Right cardiac atrium (tissue), 5 donors: ENCODE data around the gene CTTNBP2. TPM values are rescaled to one million over a fixed set of nuclear protein-coding genes. Genes with fewer than 3 reads are reported as not detected.

ENCODE experiments used
- ATAC-seq, 2 donors: fragments of 200-7000 bp; cut with Tn5 transposase; one replicate each; pipeline versions ENCODE4 v1.8.0 to v1.9.1; 2020; ENCODE audit warnings: moderate library complexity in 2 of 2, mild to moderate bottlenecking in 1 of 2
- DNase-seq, 3 donors: peaks; one replicate each; pipeline ENCODE4 v3.0.0-alpha.2; 2020
- H3K27ac ChIP-seq: one replicate; pipeline ENCODE4 v1.5.1; 2013; ENCODE audit warnings: mild to moderate bottlenecking, low read length, control low read depth, moderate library complexity
- H3K27me3 ChIP-seq: one replicate; pipeline ENCODE4 v1.6.1; 2013; ENCODE audit not compliant: control insufficient read depth, insufficient read depth
- H3K4me1 ChIP-seq: one replicate; pipeline ENCODE4 v1.6.1; 2013; ENCODE audit warnings: low read length; ENCODE audit not compliant: control insufficient read depth, insufficient read depth
- H3K4me3 ChIP-seq: one replicate; pipeline ENCODE4 v1.5.1; 2013; ENCODE audit warnings: low read length, control low read depth
- H3K9me3 ChIP-seq: one replicate; pipeline ENCODE4 v1.6.1; 2013; ENCODE audit warnings: low read length; ENCODE audit not compliant: control insufficient read depth
- WGBS: extraction: QIAGEN DNeasy Blood & Tissue Kit; methylation state at CpG from one replicate; pipeline ENCODE4 v1.1.7; 2013; 5-methylcytosine and 5-hydroxymethylcytosine counted together
- intact Hi-C, 4 donors: fragments of 100-400 bp; cut with DNase I; formaldehyde crosslinking; loops; one replicate each; pipeline versions ENCODE4 v1.11.0 to v1.14.0; 2022 to 2023
- polyA plus RNA-seq: library from polyadenylated mRNA; stranded (reverse); fragments of 200-250 nt; gene quantifications from one replicate; pipeline ENCODE4 v1.2.3, GENCODE V29; 2013
- total RNA-seq, 4 donors: library from RNA; stranded (reverse); fragmentation: NEBNext Ultra II Directional; extraction: Animal tissue kit (Norgen Biotek cat#: 25700); gene quantifications; one replicate each; pipeline ENCODE4 v1.2.1, GENCODE V29; 2021
- donor health status: healthy with polysubstance abuse.
- donor health status: DM: no; HTN: yes; CAD: no.
- donor health status: DM: no; HTN: no; CAD: no.
- donor health status: DM: no; HTN: yes; CAD: no; lungs with severe emphysema.
- donor health status: DM: yes; HTN: yes; CAD: no.

The CTTNBP2 gene
- total and polyA plus RNA-seq, 5 donors, result 2.0 to 5.5 (median 4.3) TPM

GRCh38 chr7:117731455-117731854, 141.8 kb downstream of the CTTNBP2 start:
- Histone ChIP-seq H3K9me3 (no peaks in the 10 kb centered on the region), H3K4me3 (no peak overlapping the region), H3K27ac (peak overlapping the region; percentile 13), H3K27me3 (no peaks in the 10 kb centered on the region), H3K4me1 (peaks cover 3% of the 10 kb centered on the region)
- ATAC-seq (peak; percentile 89 to 94), DNase-seq (peak in 2 of 3 donors; percentile 20 to 60)
- WGBS, result 22% methylated on average over 6 of the region's 6 CpGs
- intact Hi-C loops, result no loop called here

- no peak for DNase-seq
- H3K4me1 ChIP-seq, result peaks cover 3% of the 10 kb centered on the region
- 69% methylated on average over 3 of the region's 3 CpGs for WGBS
- ATAC-seq, result no peak
- H3K27me3 ChIP-seq, result no peaks in the 10 kb centered on the region
- no peak overlapping the region for H3K4me3 ChIP-seq
- H3K27ac ChIP-seq, result no peak overlapping the region
- no peaks in the 10 kb centered on the region for H3K9me3 ChIP-seq
- intact Hi-C loops, result no loop called here
Observed at GRCh38 chr7:117730390-117730789, 142.9 kb downstream of the CTTNBP2 start.

DNA sequence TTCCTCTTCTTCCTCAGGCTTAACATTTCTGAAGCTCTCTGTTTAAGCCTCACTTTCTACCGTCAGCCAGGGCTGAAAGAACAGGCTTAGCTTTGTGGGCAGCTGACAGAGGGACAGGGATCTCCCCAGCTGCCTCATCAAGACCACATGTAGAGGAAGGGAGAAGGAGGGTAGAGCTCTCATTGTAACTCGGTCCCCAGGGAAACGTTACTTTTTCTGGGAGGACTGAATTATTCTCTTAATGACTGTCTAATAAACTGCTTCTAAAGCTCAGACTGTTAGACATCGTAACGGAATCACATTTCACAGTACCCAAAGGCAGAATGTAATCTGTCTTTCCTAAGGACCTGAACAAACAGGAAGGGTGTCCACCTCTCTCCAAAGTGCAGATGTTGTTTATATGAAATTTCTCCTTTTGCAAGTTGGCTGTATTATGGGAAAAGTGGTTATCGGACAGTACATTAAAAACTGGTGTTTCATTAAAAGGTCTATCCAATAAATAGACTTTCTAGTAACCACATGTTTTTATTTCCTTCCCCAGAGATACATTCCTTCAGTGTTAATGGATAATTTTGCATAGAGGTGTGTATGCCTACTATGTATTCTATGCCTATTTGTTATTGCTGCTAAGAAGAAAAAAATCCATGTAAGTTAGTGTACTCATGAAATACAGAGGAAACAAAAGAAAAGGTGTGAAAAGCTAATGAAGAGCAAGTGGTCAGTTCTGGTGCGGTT, 144.2 kb downstream of the CTTNBP2 start:
- ATAC-seq (no peak), DNase-seq (no peak)
- Histone ChIP-seq H3K4me1 (peaks cover 3% of the 10 kb centered on the region), H3K27me3 (no peaks in the 10 kb centered on the region), H3K4me3 (no peak overlapping the region), H3K27ac (no peak overlapping the region), H3K9me3 (no peaks in the 10 kb centered on the region)
- 51% methylated on average over 7 of the region's 7 CpGs for WGBS
- intact Hi-C loops, result no loop called here

DNA sequence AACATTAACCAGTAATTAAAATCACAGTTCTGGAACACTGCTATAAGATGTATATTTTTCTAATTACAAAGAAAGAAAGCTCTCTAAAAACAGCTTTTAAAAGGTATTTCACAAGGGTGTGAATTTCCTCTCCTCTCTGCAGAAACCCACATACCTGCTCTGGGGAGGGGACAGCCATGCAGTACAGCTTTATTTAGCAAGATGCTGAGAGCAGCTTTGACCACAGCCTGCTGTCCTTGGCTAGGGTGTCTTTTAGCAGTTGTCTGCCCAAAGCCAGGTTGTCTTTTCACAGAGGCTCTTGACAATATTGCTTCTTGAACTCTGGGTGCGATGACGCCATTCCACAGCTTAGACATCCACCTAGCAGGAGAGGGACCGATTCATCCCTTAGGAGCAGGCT, 148.3 kb downstream of the CTTNBP2 start:
- no peak for ATAC-seq
- 91% methylated on average over 3 of the region's 3 CpGs for WGBS
- intact Hi-C loops, result no loop called here
- no peak overlapping the region for H3K27ac ChIP-seq
- H3K27me3 ChIP-seq, result no peaks in the 10 kb centered on the region
- no peaks in the 10 kb centered on the region for H3K4me1 ChIP-seq
- no peak for DNase-seq
- no peak overlapping the region for H3K4me3 ChIP-seq
- no peaks in the 10 kb centered on the region for H3K9me3 ChIP-seq

GRCh38 chr7:117719377-117719776, 153.9 kb downstream of the CTTNBP2 start:
- H3K27ac ChIP-seq, result no peak overlapping the region
- no peaks in the 10 kb centered on the region for H3K27me3 ChIP-seq
- WGBS, result 65% methylated on average over 3 of the region's 3 CpGs
- H3K9me3 ChIP-seq, result no peaks in the 10 kb centered on the region
- intact Hi-C loops, result loop anchor here (5.0 to 10.0 kb wide), 3 partner anchors 257 to 265 kb away; no protein-coding TSS in a partner anchor
- DNase-seq, result no peak
- ATAC-seq, result no peak
- no peaks in the 10 kb centered on the region for H3K4me1 ChIP-seq
- no peak overlapping the region for H3K4me3 ChIP-seq

GRCh38 chr7:117718116-117718835, 155.0 kb downstream of the CTTNBP2 start:
- Histone ChIP-seq H3K4me1 (no peaks in the 10 kb centered on the region), H3K4me3 (no peak overlapping the region), H3K27me3 (no peaks in the 10 kb centered on the region), H3K9me3 (no peaks in the 10 kb centered on the region), H3K27ac (no peak overlapping the region)
- intact Hi-C loops, result loop anchor here (5.0 to 10.0 kb wide), 3 partner anchors 256 to 263 kb away; no protein-coding TSS in a partner anchor
- DNase-seq (no peak), ATAC-seq (no peak)
- 72% methylated on average over 6 of the region's 6 CpGs for WGBS

DNA sequence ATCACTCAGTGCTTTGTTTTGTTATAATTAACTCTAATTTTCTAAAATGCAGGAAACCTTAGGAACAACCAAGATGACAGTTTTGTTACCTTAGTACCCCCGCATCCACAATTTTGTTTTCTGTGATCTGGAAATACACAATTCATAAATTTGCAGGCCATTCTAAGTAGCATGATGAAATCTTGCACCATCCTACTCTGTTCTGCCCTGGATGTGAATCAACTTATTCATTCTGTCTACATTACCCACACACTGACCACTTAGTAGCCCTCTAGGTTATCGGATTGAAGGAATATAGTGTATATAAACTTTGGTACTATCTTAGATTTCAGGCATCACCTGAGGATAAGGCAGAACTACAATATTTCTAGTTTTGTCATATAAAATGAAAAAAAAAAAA, 155.9 kb downstream of the CTTNBP2 start:
- no peaks in the 10 kb centered on the region for H3K27me3 ChIP-seq
- DNase-seq (no peak), ATAC-seq (no peak)
- 89% methylated on average over 2 of the region's 2 CpGs for WGBS
- no peak overlapping the region for H3K4me3 ChIP-seq
- no peaks in the 10 kb centered on the region for H3K4me1 ChIP-seq
- H3K9me3 ChIP-seq, result no peaks in the 10 kb centered on the region
- no peak overlapping the region for H3K27ac ChIP-seq
- intact Hi-C loops, result loop anchor here (5.0 to 10.0 kb wide), 3 partner anchors 255 to 263 kb away; no protein-coding TSS in a partner anchor

DNA sequence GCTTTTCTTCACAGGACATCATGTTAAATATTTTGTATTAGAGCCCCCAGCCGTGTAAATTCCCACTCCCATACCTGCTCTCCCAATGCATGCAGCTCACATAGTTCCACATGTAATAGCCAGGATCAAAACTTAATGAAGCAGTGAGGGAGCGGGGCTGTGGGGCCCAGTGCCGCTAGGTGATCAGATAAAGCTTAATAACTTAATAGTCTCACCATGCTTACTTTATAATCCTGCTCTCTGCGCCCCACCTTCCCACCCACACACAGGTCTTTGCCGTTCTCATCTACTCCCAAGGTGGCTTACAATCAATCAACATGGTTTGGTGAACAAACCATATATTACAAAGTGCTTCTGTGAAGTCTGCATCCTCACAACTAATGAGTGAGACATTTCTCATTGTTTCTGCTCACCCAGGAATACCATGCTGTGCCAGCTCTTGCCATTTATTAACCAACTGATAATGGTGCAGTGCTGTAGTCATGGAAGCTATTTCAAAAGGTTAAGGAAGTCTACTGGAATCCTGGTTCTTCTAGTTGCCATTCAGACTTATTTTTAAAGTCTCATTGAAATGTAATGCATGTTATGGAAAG, 156.4 kb downstream of the CTTNBP2 start:
- H3K9me3 ChIP-seq, result no peaks in the 10 kb centered on the region
- no peak for DNase-seq
- no peak overlapping the region for H3K4me3 ChIP-seq
- H3K27ac ChIP-seq, result no peak overlapping the region
- intact Hi-C loops, result loop anchor here (5.0 to 10.0 kb wide), 3 partner anchors 255 to 262 kb away; no protein-coding TSS in a partner anchor
- WGBS, result 74% methylated on average over 5 of the region's 5 CpGs
- no peaks in the 10 kb centered on the region for H3K27me3 ChIP-seq
- no peaks in the 10 kb centered on the region for H3K4me1 ChIP-seq
- no peak for ATAC-seq

DNA sequence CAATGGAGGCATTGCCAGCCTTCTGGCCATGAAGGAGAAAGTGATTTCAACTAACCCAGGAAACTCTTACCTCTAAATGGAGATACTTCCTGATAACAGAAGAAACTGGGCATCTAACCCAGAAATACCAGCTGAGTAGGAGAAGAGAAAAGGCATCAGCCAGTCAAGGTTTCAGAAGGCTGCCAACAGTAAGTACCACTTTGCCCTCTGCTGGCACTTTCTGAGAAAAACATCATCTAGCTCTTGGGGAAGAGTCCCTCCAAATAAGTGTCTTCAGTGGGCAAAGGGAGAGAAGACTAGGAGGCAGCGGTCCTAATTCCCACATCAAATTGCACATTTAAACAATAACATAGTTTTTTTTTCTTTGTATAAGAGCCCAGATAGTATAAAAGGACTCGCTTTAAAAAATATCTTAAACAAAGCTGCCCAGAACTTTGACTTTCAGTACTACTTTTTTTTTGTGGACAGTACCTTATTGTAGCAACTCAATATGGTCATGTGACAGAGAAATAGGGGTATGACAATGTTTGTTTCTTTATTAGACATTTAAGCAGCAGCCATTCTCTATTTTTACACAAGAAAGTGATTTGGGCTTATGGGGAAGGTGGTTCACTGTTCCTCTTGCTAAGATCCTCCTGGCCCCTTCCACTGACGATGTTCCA, 157.3 kb downstream of the CTTNBP2 start:
- no peak for DNase-seq
- peak in 1 of 2 donors; percentile 44 for ATAC-seq
- Histone ChIP-seq H3K27ac (no peak overlapping the region), H3K27me3 (no peaks in the 10 kb centered on the region), H3K9me3 (no peaks in the 10 kb centered on the region), H3K4me3 (no peak overlapping the region), H3K4me1 (no peaks in the 10 kb centered on the region)
- 64% methylated on average over 3 of the region's 3 CpGs for WGBS
- intact Hi-C loops, result loop anchor here (5.0 to 10.0 kb wide), 3 partner anchors 254 to 261 kb away; no protein-coding TSS in a partner anchor

DNA sequence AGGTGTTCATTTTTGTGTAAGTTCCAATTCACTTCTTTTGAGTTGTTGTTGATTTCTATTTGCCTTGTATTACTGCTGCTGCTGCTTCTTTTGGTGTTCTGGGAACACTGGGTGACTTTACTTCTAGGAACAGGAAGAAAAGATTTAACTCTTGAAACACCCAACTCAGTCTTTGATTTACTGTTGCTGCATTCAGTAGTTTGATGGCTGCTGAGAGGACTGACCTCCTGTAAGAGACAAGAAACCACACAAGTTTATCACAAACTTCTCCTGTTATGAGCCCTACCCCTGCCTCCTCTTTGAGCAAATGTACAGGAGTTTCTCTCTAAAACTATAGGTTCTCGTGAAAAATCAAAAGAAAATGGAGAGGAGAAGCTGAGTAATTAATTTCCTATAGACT, 161.7 kb downstream of the CTTNBP2 start:
- DNase-seq (no peak), ATAC-seq (no peak)
- no peak overlapping the region for H3K27ac ChIP-seq
- no peaks in the 10 kb centered on the region for H3K4me1 ChIP-seq
- H3K4me3 ChIP-seq, result no peak overlapping the region
- H3K27me3 ChIP-seq, result no peaks in the 10 kb centered on the region
- no peaks in the 10 kb centered on the region for H3K9me3 ChIP-seq
- intact Hi-C loops, result loop anchor here in 2 of 4 donors (10.0 kb wide), 1 partner anchor 257 kb away; no protein-coding TSS in a partner anchor
- 90% methylated on average over 1 of the region's 1 CpG for WGBS
